SHP77 (cell line): ENCODE data around the gene SLC39A10.
A peak's percentile ranks its signal among the peaks of the same experiment; 100 is the strongest.

ENCODE experiments used
- DNase-seq, 2 experiments: peaks; one replicate each; lab custom pipeline; 2025; lab: John Stamatoyannopoulos, UW

SLC39A10 gene, protein sequence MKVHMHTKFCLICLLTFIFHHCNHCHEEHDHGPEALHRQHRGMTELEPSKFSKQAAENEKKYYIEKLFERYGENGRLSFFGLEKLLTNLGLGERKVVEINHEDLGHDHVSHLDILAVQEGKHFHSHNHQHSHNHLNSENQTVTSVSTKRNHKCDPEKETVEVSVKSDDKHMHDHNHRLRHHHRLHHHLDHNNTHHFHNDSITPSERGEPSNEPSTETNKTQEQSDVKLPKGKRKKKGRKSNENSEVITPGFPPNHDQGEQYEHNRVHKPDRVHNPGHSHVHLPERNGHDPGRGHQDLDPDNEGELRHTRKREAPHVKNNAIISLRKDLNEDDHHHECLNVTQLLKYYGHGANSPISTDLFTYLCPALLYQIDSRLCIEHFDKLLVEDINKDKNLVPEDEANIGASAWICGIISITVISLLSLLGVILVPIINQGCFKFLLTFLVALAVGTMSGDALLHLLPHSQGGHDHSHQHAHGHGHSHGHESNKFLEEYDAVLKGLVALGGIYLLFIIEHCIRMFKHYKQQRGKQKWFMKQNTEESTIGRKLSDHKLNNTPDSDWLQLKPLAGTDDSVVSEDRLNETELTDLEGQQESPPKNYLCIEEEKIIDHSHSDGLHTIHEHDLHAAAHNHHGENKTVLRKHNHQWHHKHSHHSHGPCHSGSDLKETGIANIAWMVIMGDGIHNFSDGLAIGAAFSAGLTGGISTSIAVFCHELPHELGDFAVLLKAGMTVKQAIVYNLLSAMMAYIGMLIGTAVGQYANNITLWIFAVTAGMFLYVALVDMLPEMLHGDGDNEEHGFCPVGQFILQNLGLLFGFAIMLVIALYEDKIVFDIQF

DNA sequence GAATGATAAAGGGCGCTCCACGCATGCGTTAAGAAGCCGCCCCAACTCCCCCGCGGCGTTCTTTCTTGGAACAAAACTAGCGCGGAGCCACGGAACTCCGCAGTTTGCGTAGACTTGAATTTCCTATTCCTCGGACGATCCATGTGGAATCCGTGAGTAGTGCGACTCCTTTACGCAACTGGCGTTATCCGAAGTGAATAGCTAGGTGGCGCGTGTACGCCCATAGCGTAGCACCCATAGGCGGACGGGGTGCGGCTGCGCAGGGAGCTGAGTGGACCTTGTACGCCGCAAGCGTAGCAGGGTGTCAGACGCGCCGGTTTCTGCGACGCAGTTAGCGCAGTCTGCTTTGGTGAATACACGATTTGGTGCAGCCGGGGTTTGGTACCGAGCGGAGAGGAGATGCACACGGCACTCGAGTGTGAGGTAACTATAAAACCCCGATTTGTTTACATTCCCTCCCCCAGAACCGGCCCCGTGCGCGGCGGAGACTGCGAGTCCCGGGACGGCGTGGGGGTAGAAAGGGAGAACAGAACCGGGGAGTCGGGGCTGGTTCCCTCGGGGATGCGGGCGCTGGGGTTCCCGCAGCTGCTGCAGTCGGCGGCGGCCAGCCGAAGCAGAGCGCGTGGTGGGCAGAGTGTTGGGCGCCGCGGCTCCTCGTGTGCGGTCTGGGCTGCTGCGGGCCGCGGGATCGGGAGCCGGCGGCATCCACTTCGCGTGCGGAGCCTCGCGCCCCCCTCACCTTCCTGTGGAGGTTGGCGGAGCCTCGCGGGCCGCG, at the start of gene SLC39A10:
Gene SLC39A10, plus strand, starts transcription at position 368 of the 775 bp plus-strand sequence. CDS start 22,817 bp downstream, outside the sequence.
- DNase-seq, result peak; percentile 94 to 100

DNA sequence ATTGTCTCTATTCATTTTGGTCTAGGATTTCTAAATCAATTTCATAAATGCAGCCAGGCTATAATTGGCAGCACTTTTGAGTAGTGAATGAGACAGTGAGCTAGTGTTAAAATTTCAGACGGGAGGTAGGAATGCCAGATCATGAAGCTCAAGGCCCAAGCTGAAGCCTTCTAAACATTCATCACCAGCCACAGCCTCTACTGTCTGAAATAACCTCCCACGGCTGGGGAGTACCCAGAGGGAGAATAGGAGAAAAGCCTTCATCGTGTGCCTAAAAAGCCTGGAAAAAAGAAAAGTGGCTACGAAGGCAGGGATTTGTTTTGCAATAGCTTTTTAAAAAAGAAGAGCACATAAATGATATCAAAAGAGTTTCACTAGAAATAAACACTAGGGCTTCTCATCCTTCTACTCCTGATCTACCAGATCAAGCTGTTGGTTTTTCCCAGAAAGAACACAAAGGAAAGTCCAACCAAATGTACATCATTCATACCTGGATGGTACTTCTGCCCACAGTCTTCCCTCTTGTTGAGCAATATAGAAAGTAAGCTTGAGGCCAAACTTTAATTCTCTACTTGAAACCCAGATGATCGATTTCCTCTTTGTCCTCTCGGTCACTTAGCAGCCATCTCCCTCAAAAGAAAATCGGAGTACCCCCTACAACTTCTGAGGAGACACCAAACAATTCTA, 48.1 kb upstream of the SLC39A10 start:
- no peak for DNase-seq

DNA sequence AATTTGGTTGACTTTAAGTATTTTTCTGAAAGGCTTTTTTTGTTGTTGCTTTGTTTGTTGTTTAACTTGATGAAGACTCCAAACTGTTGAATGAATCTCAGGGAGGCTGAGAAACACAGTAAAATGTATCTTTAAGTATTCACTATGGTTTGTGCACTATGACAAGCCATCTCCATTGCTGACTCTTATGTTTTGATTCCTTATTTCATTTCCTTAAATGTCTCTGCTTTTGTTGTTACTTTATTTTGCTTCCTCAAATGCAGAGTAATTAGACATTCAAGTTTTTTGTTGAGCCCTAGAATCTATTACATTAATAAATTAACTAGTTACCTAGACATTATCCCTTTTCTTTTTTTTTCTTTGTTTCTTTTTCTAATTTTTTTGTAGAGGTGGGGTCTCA, 46.3 kb upstream of the SLC39A10 start:
- no peak for DNase-seq

DNA sequence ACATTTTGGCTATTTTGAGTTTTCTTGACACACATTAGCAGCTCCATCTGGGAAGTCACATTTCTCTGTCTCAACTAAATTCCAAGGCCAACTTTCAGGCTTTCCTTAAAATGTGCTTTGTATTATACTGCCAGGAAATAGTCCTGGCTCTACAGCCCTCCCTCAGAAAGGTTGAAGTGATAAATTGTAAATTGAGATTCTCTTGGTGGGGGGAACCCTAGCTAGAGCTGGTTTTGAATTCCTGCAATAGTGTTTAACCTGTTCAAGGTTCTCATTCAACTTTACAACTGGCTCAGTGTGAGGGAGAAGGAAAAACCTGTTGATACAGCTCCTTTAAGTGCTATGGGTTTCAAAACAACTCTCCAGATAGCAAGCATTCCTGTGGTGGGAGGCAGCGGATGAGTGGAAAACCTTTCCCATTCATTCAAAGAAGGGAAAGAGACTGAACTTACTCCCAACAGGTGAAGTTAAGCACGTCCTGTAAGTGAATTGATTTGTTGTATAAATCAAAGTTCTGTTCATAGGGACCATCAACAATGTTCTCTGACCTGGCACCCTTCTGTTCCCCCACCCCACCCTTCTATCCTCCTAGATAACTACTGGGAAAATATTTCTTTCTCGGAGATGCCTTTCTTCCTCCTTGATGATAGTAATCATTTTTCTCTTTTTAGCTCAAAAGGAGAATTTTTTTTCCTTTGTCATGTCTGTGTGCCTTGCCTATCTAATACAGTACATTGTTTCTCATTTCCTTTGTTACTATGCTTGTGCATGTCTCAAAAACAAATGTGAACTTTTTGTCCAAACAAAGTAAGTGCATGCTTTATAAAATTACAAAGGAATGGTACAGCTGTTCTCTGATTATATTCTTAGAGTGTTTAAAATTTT, 44.2 kb upstream of the SLC39A10 start:
- no peak for DNase-seq

DNA sequence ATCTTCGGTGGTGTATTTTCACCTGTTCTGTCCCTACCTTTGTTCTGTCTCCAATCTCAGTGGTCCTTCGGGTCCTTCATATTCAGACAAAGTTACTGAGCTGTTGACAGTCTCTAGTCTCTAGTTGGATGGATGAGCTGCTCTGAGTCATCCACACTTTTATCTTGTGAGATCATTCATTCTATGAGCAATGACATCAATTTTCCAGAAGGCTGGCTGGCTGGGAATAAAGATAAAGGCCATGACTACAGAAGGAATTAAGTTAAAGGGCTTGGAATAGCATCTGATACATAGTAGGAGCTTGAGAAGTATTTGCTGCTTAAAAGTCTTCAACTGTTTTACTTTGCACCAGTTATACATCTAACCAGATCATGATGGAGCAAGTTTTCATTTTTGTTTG, 43.1 kb upstream of the SLC39A10 start:
- DNase-seq, result no peak

DNA sequence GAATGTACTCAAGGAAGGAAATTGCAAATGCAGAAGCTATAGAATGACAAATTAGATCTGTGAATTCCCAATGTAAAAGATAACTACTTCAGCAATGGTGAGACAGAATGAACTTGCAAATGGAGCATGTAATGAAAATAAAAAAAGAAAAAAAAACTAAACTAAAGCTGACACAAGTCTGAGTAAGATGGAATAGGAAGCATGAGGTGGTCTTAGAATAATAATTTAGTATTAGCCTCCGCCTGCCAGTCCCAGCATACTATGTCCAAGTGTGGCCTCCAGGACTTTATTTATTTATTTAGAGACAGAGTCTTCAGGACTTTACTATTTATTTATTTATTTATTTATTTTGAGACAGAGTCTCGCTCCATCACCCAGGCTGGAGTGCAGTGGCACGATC, 37.4 kb upstream of the SLC39A10 start:
- DNase-seq, result no peak

DNA sequence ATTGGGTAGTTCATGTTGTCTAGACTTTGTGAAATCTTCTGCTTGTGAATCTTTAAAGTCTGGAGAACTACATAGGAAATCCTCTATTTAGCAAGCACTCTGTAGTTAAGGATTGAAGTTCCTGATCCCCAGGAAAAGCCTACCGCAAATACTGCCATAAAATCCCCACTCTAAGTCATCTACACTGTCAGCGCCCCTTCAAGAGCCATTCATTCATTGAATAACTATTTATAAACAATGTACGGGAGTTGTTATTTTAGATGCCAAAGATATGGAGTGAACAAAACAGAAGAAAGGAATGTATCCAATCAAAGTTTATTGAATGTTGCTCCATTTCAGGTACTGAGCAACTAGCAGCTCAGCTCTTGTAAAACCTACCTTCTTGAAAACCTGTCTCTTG, 36.5 kb upstream of the SLC39A10 start:
- no peak for DNase-seq

DNA sequence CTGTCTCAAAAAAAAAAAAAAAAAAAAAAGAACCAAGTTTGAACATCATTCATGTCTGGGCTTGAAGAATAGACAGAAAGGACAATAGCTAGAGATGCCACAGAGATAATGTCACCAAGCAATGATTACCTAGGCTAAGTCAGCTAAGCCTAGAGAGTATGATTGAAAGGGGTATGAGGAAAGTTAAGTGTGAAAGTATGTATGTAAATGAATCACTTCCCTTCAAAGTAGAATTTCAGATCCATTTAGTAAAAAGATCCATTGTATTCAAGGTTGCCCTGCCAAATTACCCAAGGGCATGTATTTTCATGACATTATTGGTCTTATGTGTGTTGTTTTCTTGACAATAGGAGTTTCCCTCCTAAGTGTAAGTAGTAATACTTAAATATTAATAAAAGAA, 34.1 kb upstream of the SLC39A10 start:
- DNase-seq, result no peak

DNA sequence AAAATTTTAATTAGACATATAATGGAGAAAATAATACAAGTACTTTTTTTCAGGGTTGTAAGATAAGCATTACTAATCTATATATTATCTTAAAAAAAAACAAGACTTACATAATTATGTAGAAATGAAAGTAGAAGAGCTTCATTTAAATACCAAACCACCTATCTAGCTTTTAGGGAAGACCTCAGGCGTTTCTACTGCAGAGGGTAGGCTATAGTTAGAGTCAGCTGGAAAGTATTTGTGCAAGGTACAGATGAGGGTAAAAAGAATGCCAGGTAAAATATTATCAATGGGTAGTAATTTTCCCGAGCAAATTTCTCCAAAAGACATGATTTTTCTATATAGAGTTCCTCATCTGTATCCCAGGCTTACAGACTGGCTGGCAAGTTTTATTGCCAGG, 30.5 kb upstream of the SLC39A10 start:
- DNase-seq, result no peak

DNA sequence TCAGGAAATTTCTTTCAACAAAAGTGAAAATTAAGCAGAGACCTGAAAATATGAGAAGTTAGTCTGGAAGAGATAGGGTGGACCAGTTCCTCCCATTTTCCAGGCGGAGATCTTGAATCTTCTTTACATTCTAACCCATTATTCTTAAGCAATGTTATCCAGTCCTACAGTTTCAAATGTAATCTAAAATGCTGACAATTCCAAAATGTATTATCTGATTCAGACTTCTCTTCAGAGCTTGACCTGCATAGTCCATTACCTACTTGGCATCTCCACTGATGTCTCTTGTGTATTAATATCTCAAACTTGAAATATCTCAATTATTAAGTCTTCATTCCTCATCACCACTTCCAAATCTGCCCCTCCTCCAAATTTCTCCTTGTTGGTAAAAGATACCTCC, 28.4 kb upstream of the SLC39A10 start:
- DNase-seq, result no peak

DNA sequence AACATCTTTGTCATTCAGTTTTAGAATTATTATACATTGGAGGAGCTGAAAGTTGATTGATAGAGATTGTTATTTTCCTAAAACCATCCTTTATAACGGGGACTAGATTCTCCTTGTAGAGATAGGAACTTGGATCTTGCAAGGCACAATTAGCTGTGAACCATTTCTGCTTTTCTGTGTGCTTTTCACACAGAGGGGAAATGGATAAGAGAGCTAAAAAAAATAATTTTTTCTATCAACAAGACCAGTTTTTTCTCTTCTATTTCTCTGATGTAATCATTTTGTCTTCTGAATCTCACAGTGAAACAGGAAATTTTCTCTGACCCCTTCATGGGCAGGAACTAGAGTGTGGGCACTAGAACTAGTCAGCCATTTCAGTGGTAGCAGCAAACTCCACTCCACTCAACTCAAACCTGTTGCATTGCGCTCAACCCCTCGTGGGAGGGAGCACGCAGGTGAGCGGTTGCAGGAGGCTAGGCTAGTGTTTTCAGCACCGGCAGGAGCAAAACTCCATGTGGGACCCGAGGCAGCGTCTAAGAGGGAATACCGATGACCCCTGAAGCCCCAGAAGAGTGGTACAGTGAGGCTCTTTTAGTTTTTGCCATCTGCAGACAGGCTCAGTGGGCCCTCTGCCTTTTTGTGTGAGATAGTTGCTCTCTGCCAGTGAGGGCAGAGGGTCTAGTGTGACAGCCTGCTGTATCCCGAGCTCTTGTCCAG, 24.0 kb upstream of the SLC39A10 start:
- DNase-seq, result no peak

DNA sequence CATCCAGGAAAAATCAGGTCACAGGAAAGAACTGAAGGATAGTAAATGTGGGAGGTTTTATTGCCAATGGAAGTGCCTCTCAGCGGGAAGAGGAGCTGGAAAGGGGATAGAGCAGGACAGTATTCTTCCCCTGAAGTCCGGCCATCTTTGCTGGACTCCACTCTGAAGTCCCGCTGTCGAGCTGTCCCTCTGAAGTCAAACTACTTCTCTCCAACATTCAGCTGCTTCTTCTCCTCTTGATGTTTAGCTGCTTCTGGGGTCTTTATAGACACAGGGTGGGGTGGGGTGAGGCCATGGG, 23.5 kb upstream of the SLC39A10 start:
- DNase-seq, result no peak

DNA sequence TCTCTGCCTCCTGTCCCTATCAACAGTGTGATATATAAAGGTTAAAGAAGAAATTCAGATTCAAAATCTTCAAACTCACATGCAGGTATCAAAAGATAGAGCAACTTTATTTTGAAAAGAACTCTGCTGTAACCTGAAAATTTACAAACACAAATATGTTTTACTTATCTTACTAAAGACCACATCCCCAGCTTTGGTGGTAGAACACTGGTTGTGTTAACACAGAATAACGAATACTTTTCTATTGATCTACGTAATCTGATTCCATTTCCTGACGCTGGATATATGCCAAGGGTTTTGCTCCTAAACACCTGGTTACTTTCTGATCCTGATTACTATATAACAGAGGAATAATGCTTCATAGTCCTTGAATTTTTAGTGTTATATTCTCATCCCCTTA, 23.1 kb upstream of the SLC39A10 start:
- DNase-seq, result no peak

DNA sequence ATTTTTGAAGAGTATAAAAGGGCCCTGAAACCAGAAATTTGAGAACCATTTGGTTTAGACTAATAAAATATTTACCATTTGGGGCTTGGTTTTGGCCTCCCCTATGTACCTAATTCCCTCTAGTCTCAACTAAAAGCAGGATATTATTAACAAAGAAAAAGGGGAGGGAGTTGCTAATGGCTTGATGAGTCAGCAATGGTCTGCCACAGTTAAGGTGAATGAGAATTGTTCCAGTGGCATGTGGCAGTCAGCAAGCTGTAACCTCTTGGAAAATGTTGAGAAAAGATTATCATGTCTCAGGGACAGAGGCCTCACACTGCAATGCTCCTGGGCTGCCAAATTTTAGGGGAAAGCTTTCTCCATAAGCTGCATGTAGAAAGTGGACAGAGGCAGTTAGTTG, 20.1 kb upstream of the SLC39A10 start:
- no peak for DNase-seq

DNA sequence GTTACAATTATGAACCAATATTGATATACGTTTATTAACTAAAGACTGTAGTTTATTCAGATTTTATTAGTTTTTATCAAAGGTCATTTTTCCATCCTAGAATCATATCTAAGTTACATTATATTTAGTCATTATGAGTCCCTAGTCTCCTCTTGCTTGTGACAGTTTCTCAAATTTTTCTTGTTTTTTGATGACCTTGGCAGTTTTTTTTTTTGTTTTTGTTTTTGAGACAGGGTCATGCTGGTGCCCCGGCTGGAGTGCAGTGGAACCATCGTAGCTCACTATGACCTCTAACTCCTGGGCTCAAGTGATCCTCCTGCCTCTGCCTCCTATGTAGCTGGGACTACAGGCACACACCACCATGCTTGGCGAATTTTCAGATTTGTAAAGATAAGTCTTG, 18.3 kb upstream of the SLC39A10 start:
- DNase-seq, result no peak

DNA sequence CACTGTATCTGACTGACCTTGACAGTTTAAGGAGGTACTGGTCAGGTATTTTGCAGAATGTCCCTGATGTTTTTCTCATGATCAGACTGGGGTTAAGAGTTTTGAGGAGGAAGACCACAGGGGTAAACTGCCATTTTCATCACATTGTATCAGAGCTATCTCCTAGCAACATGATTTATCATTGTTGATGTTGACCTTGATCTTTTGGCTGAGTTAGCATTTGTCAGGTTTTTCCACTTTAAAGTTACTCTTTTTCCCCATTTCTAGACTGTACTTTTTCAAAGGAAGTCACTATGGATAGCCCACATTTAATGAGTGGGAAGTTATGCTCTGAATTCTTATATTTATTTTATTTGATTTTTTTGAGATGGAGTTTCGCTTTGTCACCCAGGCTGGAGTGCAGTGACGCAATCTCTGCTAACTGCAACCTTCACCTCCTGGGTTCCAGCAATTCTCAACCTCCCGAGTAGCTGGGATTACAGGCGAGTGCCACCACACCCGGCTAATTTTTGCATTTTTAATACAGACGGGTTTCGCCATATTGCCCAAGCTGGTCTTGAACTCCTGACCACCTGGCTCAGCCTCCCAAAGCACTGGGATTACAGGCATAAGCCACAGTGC, 17.7 kb upstream of the SLC39A10 start:
- DNase-seq, result no peak

DNA sequence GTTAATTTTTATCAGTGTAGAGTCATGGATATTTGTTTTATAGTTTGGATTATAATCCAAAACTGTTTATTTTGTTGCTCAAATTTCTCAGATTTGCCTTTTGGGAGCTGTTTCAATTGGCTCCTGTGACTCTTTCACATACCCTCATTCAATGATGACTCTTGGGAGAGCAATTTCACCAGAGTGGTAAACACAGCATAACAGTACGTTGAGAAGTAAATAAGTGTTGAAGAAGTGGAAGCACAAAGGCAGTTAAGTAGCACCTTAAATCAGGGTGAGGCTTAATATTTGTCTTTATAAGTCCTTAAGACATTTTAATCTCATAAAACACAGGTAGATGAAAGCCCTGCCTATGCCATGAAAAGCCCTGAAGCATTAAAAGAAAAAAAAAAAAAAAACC, 17.1 kb upstream of the SLC39A10 start:
- DNase-seq, result no peak

DNA sequence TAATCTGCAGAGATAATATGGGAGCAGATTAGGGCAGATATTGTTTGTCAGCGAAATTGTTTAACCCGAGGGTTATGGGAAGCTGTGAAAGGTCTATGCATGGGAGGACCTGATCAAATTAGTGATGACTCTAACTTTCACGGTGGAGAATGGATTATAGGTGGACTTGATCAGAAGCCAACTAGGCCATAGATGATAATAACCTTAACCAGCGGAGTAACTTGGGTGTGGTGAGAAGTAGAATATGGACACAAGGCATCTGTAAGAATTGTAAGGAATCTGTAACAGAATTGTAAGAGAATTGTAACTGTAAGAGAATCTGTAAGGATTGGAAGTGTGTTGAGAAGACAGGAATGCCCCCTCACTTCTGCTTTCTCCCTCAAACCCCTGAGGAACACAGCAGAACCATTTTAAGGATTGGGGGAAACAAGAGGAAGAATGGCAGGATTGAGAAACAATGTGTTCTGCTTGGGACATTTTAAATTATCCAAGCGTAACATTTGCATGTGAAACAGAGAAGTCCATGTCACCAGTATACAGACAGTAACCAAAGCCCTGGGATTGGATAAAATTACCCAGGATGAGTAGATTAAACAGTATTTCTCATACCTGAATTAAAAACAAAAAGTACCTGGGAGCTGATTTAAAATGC, 14.9 kb upstream of the SLC39A10 start:
- no peak for DNase-seq

DNA sequence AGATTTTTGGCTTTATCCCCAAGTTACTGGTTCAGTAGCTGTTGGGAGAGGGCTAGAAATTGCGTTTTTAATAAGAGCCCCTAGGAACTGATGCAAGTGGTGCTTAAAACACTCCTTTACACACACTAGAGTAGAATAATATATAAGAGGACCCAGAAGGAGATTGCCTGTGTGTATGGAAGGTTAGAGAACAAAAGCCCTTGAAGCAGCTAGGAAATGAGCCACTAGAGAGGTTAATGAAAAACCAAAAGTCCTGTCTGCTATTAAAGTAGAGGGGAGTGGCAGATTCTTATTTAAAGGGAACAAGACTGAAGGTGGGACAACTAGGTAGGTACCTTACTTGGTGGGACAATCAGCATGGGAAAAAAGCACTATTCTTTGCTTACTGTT, 14.4 kb upstream of the SLC39A10 start:
- no peak for DNase-seq
